Vein endothelial cell (primary cell): ENCODE measurements around the gene ARSB. TPM values are rescaled to one million over a fixed set of nuclear protein-coding genes. Genes with fewer than 3 reads are reported as not detected.

ENCODE experiments used
- small RNA-seq: library from RNA; depleted of rRNA; stranded (forward); fragments of <200 nt; gene quantifications from one replicate; pipeline ENCODE3, GENCODE V24; 2012
- total RNA-seq: library from RNA; depleted of rRNA; stranded (reverse); fragments of >200 nt; gene quantifications from 2 replicates; pipeline ENCODE4 v1.2.3, GENCODE V29; 2012

Gene ARSB
- 20.9 and 29.0 TPM in 2 replicates for total RNA-seq

DNA sequence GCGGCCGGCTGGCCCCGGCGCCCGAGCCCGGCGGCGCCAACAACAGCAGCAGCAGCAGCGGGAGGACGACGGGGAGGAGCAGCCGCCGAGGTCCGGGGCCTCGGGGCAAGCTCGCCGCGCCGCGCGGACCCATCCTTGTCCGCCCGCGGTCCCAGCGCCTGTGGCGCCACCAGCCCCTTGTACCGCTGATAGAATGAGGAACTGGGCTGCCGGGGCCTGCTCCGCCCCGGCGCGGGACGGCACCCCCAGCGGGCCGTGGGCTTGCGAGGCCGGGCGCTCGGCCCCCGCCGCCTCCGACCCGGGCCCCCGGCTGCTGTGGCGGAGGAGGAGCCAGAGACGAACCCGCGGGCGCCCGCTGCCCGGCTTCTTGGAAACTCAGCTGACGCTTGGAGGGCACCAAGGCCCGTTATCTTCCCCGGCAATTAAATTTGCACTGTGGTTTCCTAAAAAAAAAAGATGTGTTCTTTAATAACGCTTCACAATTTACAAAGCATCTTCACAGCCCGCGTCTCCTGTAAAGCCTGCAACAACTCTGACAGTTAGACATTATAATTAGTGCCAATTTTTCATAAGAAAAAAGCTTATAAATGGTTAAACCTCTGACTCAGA is at the start of gene ARSB:
TSS of gene ARSB (minus strand) at position 195 of the 609 bp plus-strand sequence. CDS start at position 133, 62 bp downstream.

Small RNA genes within 50 kb of the gene (small RNA-seq; reads per million reads assigned to genes)
- gene AC025755.1: not detected

Other genes with a start within 250 kb of the ARSB start
- 0.33 and 0.38 TPM in 2 replicates for gene DMGDH, start 84.4 kb upstream of the ARSB start, total RNA-seq
- gene BHMT2, start 84.5 kb upstream of the ARSB start, total RNA-seq: 0.65 and 3.0 TPM in 2 replicates
- gene BHMT, start 126.5 kb upstream of the ARSB start, total RNA-seq: not detected in 2 replicates